NCI-H1436 (cell line): ENCODE data around the gene KCNQ1.
"Not testable (repeated sequence)": the region's sequence is repeated elsewhere in the genome, so short reads cannot be mapped to it uniquely, and the experiment has no call there.

Experiments
- DNase-seq: peaks from one replicate; lab custom pipeline; 2025; lab: John Stamatoyannopoulos, UW

KCNQ1 gene

DNA sequence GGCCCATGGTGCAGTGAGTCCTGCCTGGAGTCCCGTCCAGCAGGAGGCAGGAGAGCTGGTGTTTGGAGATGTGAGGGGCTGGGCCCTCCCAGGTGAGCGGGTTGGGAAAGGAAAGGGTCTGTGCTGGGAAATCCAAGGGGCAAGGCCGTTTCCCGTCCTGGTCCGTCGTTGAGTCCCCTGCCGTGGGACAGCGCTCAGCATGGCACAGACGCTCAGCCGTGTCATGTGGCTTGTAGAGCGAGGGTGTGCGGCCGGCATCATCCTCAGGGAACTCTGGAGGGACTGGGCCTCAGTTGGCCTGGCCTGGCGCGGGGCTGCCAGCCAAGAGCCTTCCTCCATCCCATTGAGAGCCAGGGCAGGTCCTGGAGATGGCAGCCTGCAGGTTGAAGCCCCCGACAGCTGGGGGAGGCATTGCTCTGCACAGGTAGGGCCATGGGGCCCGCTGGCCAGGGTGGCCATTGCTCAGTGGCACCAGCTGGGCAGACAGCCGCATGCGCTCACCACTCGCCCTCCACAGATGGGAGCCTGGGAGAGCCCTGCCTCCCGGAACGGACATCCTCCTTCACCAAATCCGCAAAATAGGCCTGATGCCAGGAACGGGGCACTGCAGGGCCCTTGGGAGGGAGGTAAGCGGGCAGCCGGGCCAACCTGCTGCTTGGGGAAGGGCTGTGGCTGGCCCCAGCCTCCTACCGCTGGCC lies 28.7 kb downstream of the KCNQ1 start:
- no peak for DNase-seq

DNA sequence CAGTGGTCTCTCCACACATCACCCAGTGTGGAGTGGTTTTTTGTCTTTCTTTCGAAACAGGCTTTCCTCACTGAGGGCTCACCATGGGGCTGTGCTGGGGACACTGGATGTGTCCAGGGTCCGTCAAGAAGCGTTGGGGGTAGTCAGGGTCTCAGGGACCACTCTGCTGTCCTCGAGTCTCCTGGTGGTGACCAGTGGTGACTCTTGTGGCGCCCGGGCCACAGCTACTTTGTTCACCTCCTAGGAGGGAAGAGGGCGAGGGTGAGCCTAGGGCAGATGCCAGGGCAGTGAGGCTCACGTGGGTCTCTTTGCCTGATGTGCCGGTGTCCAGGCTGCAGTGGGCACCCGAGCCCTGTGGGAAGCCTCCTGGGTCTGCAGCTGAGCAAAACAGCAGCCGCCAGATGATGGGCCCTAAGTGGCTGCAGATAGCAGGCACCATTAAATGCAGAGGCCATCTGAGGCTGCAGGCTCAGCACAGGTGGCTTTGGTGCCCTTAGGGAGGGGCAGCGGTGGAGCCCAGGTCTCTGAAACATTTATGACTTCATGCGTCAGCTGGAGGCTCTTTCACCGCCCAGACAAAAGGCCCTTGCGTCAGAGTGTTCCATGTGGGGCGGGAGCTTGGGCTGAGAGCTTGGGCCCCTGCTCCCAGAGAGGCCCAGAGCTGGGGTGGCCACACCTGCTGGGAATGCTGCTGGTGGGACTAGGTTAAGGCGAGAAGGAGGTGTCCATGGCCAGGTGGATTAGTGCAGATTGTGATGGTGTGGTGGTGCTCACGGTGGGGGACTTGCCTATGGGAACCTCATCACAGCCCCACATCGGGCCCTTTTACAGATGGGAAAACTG lies 29.5 kb downstream of the KCNQ1 start:
- no peak for DNase-seq

DNA sequence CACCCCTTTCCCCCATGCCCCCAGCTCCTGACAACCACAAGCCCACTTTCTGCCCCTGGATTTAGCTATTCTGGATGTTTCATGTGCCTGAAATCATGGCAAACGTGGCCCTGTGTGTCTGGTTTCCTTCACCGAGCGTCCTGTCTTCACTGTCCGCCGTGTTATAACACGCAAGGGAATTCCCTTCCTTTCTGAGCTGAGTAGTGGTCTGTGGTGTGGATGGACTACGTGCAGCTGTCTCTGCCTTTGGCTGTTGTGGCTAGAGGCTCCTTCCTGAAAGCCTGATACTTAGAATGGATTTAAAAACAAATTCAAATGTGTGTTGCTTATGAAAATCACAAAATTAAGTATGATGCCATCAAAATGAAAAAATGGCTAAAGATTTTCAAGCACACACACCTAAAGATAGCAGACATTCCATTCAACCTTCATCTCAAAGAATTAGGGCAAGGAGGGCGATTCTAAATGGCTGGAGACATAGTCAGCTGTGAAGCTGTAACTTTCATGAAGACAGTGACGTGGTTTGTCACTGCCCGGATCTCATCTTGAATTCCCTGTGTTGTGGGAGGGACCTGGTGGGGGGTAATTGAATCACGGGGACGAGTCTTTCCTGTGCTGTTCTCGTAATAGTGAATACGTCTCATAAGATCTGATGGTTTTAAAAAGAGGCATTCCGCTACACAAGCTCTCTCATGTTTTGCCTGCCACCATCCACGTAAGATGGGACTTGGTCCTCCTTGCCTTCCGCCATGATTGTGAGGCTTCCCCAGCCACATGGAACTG lies 30.5 kb downstream of the KCNQ1 start:
- no peak for DNase-seq

DNA sequence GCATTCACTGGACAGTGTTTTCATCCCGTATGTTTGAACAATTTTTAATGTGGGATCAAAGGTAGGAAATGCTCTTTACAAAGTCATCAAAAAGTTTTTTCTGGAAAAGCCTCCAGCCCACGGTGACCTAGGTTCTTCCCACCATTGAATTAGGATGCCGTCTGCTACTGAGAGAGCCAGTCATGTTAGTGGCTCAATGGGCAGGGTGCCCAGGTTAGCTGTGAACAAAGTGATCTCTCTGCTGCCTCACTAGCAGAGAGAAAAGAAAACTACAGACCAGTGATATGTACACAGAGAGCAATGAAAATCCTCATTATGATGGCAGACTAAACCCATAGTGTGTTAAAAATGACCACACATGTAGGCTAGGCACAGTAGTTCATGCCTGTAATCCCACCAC lies 32.4 kb downstream of the KCNQ1 start:
- DNase-seq: no peak

DNA sequence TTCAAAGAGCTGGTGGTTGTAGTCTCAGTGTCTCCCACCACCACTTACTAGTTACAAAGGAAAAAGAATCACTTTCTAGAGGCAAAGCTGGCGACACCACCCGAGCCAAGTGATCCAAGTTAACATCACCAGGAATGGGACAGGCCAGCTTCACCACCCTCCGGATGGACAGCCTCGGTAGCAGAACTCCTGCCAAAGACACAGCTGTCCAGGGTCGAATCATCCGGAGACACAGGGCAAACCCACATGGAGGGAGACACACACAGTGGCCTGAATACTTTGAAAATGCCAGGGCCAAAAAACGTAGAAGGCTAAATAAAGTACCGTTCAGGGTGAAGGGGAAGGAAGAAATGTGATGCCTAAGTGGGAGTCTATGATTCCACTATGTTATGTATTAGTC lies 33.1 kb downstream of the KCNQ1 start:
- DNase-seq: no peak

DNA sequence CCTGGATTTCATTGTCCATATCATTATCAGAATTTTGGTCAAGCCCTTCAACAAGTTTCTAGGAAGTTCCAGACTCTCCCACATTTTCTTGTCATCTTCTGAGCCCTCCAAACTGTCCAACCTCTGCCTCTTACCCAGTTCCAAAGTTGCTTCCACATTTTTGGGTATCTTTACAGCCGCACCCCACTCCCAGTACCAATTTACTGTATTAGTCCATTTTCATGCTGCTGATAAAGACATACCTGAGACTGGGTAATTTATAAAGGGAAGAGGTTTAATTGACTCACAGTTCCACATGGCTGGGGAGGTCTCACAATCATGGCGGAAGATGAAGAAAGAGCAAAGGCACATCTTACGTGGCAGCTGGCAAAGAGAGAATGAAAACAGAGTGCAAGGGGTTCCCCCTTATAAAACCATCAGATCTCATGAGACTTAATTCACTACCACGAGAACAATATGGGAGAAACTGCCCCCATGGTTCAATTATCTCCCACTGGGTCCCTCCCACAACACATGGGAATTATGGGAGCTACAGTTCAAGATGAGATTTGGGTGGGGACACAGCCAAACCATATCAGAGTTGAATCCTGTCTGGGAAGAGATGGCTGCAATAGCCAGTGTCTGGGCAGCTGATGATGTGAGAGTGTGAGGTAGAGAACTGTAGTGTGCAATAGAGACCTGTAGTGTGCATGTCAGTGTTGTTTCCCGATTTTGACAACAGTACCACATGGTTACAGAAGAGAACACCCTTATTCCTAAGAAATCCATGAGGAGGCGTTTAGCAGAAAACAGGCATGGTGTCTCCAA lies 35.5 kb downstream of the KCNQ1 start:
- not testable (repeated sequence) for DNase-seq

DNA sequence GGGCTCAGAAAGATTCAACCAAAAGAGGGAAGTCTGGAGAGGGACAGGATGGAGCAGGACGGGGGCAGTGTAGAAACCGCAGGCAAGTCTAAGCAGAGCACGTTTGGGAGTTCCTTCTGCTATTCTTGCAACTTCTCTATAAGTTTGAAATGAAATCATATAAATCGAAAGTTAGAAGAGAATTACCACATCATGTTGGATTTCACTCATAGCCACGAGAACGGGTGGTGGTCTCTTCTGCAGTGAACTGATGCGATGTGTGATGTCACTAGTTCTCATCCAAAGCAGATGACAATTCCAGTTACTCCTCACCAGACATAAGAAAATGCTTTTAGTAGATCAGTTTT lies 36.0 kb downstream of the KCNQ1 start:
- no peak for DNase-seq

DNA sequence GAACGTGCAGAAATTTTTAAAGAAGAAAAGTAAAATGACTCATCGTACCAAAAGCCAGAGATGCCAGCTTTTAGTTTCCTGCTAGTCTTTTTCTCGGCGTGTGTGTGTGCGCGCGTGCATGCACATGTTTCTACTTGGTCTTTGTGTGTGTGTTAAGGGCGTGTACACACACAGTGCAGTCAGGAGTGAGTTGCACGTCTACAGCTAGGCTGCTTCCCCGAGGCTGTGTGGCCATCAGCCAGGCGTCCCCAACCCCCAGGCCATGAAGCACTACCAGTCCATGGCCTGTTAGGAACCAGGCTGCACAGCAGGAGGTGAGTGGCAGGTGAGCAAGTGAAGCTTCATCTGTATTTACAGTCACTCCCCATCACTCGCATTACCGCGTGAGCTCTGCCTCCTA lies 36.4 kb downstream of the KCNQ1 start:
- no peak for DNase-seq

DNA sequence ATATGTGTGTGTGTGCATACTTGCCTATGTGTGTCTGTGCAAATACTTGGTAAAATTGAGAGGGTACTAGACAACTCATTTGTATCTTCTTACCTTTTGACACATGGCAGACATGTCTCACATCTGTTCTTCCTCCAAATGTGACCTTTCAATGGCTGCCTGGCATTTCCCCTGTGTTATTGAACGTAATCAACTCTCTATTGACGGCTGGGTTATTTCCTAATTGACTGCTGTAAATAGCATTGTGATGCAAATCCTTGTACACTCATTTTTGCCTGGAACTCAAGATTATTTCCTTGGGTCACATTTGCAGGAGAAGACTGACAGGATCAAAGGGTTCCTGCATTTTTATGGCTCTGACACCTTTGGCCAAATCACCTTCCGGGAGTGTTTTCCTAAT lies 37.4 kb downstream of the KCNQ1 start:
- DNase-seq: no peak

DNA sequence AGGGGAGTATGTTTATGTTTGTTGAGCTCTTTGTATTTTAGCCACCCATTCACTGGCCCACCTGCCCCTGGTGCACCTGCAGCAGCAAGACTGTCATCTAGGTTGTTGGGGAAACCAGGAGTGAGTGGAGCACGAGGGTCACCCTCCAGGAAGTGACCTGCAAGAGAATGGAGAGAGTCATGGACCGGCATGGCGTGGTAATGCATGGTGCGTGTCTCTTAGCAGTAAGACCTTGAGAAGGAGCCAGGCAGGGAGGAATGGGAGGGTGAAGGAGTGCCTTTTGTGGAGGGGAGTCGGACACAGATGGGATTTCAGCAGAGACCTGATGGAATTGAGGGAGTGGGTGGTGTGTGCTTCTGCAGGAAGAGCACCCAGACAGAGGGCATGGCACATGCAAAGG lies 37.9 kb downstream of the KCNQ1 start:
- no peak for DNase-seq

DNA sequence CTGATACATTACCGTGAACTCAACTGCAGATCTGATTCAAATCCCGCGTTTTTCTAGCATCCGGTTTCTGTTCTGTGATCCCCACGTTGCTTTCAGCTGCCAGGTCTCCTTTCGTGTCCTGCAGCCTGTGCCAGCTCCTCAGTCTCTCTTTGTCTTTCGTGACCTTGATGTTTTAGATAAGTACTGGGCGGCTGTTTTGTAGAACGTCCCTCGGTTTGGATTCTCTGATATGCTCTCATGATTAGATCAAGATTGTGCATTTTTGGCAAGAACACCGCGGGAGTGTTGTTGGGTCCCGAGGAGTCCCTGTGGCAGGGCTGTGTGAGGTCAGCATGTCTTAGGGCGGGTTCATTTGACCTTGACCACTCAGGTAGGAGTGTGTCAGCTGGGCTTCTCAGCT lies 38.6 kb downstream of the KCNQ1 start:
- DNase-seq: no peak

DNA sequence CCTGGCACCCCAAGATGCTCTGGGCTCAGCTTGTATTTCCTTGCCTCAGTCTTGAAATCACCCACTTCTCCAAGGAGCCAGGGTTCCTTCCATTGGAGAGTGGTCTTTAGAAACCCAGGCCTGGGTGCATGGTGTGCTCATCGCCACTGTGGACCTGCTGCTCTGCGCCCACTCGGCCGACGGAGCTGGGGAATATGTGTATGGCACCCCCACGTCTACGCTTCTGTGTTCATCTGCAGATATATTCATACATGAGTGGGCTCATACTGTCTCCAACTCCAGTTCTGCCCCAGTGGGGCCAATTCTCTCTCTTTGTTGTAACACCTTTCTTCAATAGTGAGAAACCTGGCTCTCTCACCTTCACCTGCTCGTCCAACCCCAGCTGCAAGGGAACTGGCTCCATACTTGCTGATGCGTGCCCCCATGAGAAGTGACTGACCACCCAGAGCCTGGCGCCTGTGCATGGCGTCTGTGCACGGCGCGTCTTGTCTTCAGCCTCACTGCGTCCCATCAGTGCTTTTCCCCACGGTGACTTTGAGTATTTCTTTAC lies 39.8 kb downstream of the KCNQ1 start:
- DNase-seq: no peak

DNA sequence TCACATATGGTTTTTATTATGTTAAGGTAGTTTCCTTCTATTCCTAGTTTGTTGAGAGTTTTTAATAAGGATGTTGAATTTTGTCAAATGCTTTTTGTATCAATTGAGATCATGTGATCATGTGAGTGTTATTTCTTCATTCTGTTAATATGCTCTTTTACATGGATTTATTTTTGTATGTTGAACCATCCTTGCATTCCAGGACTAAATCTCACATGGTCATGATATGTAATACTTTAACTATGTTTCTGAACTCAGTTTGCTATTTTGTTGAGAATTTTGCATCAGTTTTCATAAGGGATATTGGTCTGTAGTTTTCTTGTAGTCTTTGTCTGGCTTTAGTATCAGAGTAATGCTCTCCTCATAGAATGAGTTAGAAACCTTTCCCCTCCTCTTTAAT lies 43.2 kb downstream of the KCNQ1 start:
- DNase-seq: no peak

DNA sequence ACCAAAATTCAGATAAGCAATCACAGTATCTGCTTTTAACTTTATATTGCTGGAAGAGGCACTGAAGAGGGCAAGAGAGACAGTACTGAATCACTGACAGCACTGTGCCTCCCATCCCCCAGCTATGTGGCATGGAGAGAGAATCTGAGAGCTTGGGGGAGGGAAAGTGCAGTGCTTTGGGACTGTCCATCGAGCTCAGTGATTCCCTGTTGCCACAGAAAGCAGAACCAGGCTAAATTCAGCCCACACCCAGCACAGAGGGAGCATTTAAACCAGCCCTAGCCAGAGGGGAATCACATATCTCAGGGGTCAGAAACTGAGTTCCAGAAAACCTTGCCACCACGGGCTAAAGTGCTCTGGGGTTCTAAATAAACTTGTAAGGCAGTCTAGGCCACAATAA lies 44.3 kb downstream of the KCNQ1 start:
- no peak for DNase-seq

DNA sequence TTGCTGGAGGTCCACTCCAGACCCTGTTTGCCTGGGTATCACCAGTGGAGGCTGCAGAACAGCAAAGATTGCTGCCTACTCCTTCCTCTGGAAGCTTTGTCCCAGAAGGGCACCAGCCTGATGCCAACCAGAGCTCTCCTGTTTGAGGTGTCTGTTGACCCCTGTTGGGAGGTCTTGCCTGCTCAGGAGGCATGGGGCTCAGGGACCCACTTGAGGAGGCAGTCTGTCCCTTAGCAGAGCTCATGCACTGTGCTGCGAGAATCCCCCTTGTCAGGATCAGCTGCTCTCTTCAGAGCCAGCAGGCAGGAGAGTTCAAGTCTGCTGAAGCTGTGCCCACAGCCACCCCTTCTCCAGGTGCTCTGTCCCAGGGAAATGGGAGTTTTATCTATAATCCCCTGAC lies 53.1 kb downstream of the KCNQ1 start:
- DNase-seq: not testable (repeated sequence)

DNA sequence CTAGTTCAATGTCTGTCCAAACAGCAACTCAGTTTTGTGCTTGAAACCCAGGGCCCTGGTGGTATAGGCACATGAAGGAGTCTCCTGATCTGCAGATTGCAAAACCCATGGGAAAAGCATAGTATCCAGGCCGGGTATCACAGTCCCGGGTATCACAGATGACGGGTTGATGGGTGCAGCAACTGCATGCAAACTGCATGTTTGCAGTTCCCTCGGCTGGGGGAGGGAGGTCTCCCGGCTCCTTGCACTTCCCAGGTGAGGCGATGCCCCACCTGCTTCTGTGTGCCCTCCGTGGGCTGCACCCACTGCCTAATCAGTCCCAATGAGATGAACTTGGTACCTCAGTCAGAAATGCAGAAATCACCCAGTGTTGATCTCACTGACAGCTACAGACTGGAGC lies 53.9 kb downstream of the KCNQ1 start:
- no peak for DNase-seq

DNA sequence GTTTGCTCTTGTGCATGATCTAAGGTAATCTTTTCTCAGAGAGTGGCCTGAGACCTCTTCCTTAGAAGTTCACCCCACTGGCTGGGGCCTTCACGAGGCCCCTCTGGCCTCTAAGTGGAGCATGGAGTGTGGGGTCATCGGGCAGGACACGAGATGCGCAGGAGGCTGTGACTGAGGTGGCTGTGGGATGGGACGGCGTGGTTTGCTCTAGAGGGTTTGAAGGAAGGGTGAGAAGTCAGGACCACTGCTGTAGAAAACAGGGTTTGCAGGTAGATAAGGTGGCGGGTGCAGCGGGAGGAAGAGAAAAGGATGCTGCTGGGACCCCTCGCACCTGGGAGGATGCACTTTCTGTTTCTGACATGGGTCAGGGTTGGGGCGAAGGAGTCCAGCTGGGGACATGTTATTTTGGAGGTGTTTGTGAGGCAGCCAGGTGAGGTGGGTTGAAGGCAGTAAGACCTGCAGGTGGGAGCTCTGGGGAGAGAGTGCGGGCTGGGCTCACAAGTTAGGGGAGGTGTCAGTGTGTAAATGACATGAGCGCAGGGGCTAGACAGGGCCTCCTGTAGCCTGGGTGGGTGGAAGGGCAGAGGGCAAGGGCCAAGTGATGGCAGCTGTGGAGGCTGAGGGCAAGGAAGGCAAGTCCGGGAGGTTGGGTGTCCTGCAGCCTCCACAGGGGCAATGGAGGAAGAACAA lies 62.5 kb downstream of the KCNQ1 start:
- DNase-seq: no peak

DNA sequence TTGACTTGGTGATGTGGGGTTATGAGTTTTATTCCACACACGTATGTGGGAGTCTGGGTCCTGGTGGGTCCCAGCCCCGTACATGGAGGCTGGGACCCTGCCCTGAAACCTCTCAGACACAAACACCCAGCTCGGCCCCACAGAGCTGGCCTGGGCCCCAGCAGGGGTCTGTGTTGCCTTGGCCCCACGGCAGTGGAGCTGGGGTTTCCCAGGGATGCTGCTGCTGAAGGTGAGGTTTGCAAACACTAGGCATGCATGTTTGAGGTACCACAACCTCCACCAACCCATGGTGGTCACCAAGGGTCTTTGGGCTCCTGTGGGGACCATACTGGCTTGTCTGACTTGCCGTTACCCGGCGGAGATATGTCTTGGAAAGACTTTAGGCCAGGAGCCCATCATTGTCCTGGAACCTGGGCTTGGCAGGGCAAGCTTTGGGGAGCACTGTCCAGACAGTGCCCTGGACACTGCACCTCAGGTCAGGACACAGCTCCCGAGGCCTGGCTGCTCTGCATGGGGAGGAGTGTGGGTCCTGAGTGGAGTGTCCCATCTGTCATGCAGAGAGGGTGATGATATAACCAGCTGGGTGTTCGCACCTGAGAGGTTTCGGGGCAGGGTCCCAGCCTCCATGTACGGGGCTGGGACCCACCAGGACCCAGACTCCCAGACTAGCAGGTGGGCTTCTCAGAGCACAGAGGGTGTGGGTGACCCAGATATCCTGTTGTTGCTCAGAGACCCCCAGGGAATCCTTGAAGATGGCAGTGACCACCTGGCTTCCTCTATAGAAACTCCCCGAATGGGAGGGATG lies 63.3 kb downstream of the KCNQ1 start:
- DNase-seq: no peak

DNA sequence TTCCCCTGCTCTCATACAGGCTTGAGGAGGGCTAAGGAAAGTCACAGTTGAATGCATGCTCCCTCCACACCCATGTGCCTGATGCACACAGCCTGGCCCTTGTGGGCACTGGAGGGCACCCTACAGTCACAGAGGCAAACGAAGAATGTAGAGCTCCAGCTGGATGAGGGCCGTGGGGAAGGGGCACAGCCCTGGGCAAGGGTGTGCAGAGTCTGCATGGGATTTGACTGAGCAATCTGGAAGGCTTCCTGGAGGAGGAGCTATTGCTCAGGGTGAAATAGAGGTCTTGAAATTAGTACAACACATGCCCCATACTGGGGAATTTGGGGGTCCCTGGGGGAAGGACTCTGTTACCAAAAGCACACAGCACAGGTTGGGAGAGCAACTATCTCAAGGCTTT lies 64.0 kb downstream of the KCNQ1 start:
- no peak for DNase-seq

DNA sequence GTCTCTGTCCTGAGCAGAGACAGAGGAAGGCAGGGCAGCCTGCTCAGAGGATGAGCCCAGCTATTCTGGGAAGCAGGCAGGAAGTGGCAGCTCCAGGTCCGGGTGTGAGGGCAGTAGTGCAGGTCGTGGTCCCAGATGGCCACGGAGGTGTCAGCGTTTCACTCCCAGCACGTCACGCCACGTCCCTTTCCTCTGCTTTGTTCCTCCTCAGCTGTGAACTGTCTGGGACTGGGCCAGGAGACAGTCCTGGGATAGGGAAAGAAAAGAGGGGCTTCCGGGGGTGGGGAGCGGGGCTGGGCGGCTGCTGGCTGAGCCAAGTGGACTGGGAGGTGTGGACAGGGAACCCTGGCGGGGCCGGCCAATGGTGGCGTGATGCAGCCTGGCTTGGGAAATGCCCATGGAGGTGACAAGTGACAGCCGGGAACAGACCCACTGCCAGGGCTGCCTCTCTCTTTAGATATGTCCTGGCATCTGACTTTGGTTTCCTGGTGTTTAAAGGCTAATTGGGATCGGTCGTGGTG lies 64.7 kb downstream of the KCNQ1 start:
- DNase-seq: no peak
